NCI-H1105 treated with DMSO at 0.1 percent for 48 hours (cell line): ENCODE results near the gene C1orf174.
A peak's percentile ranks its signal among the peaks of the same experiment; 100 is the strongest.

ENCODE experiments used
- DNase-seq: peaks from one replicate; lab custom pipeline; 2025; lab: John Stamatoyannopoulos, UW

The C1orf174 gene

GRCh38 chr1:3900150-3900968, at the start of gene C1orf174:
Gene C1orf174 (minus strand): TSS chr1:3900272. CDS start chr1:3900186, 86 bp downstream.
- DNase-seq = peak; percentile 100

DNA sequence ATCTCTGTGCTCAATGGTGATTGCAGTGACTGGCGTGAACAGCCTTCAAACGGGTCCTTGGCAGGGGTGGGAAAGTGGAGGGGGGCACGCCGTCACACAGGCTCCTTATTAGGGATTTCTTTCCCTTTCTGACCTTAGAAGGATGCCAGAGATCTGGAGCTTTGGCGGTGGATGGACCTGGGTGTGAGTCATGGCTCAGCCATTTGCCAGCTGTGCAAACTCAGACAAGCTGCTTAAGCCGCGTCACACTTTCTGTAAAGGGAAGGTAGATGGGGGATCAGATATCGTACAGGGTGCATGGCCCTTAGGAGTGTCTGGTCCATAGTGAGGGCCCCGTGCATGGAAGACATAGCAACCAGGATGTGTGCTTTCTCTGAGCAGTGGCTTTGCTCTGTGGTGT, 48.3 kb upstream of the C1orf174 start:
- no peak for DNase-seq

DNA sequence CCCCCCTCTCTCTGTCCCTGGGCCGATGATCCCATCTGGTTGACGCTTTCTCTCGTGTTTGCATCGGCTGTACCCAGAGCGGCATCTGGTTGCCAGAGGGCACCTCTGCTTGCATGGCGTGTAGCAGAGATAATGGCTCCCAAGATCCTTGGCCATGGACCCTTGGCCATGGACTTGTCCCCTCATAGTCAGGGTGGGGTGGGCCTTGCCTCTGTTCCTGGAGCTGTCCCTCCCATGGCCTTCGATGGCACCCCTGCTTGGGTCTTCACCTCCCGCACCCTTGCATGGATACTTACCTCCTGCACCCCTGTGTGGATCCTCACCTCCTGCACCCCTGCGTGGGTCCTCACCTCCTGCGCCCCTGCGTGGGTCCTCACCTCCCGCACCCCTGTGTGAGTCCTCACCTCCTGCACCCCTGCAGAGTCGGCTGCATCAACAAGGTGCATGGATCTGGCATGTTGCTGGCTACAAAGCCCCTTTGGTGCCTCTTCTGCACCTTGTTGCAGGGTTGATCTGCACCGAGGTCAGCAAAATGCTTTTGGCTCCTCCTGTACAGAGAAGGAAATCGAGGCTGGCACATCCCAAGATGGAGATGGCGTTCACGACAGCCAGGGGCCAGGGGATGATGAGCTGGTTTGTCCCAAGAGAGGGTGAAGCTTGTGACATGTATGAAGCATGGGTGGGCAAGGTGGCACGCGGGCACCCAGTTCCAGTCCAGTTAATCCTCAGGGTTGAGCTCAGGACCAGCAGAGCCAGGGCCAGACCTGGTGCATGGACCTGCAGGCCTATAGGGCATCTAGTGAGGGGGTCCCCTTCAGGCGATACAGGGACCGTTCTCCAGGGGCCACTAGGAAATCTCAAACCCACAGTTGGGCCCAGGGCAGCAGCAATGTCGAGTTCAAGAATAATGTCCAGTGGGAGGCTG, 46.1 kb upstream of the C1orf174 start:
- no peak for DNase-seq

- no peak for DNase-seq
Observed at GRCh38 chr1:3945222-3945621, 45.1 kb upstream of the C1orf174 start.

DNA sequence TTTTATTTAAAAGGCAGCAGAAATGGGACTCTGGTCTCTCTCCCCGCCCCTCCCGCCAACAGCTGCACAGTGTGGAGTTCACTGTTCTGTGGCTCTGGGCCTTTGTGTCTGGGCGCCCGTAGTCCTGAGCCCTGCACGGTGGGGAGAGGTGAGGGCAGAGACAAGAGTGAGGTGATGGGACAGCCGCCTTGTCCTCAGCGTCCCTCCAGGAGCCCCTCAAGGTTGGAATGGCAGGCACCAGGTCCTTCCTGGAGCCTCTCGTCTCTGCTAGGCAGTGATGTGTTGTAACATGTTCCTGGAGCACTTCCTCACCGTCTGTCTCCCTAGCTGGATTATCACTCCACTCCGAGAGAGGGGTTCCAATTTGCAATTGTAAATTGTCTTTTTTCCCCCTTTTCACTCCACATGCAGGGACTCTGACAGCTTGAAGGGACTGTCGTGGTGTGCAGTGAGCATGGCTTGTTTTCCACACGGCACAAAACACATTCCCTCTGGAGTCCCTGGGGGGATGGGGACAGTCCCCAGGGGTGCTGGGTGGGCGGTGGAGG, 44.6 kb upstream of the C1orf174 start:
- no peak for DNase-seq

GRCh38 chr1:3943806-3944577, 43.9 kb upstream of the C1orf174 start:
- peak; percentile 14 for DNase-seq

DNA sequence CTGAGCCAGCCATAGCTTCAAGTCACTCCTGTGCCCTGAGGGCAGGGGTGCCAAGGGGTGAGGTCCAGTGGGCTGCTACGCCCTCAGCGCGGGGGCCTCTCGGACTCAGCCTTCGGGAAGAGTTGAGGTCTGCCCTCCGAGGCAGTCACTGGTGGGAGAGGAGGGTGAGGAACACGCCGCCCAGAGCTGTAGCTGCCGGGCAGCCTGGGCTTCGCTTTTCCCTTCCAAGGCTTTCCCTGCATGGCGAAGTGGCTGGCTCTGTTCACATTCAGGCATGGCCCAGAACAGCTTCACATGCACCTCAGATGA, 43.0 kb upstream of the C1orf174 start:
- DNase-seq = no peak

DNA sequence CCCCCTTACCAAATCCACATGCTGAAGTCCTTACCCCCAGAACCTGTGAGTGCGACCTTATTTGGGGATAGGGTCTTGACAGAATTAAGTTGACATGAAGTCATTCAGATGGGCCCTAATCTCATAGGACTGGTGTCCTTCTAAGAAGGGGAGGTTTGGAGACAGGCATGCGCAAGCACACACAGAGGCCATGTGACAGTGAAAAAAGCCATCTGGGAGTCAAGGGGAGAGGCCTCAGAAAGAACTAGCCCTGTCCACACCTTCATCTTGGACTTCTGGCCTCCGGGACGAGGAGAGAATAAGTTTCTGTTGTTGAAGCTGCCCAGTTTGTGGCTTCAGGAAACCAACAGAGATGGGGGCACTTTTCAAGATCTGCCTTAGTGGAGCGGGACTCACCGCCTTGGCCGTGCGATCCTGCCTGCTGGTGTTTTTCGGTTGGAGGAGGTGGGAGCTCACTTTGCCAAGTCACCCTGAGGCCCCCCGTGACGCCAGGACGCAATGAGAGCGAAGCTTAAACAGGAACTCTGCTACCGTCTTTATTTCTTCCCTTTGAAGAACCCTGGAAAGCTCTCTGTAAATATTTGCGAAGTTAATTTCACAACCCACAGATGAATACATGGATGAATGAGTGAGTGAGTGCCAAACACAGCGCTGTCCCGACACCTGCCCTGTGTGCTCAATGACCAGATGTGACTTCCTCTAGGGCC, 42.5 kb upstream of the C1orf174 start:
- DNase-seq = peak; percentile 86

DNA sequence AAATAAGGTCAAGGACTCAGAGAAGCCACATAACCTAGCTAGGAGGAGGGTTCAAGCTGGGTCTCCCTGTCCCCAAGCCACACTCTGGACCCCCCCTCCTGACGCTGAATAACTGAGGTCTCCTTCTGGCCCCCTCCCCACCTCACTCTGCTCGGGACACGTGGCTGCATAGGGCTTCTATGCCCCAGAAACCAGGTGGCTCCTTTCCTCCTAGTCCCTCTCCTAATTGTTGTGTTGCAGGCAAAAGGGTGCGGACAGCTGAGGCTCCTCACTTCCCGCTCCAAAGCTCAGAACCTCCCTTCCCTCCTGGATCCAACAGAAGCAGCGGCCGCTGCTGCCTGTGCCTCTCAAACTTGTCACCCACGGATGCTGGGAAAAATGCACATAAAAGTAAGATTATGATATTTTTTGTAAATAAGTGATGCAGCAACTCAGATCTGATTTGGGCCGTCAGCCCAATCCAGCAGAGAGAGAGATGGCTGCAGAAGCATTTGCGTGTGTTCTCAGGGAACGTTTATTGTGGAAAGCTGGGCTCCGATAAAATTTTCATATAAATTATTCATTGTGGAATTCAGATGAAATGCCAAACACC, 40.8 kb upstream of the C1orf174 start:
- DNase-seq = no peak

DNA sequence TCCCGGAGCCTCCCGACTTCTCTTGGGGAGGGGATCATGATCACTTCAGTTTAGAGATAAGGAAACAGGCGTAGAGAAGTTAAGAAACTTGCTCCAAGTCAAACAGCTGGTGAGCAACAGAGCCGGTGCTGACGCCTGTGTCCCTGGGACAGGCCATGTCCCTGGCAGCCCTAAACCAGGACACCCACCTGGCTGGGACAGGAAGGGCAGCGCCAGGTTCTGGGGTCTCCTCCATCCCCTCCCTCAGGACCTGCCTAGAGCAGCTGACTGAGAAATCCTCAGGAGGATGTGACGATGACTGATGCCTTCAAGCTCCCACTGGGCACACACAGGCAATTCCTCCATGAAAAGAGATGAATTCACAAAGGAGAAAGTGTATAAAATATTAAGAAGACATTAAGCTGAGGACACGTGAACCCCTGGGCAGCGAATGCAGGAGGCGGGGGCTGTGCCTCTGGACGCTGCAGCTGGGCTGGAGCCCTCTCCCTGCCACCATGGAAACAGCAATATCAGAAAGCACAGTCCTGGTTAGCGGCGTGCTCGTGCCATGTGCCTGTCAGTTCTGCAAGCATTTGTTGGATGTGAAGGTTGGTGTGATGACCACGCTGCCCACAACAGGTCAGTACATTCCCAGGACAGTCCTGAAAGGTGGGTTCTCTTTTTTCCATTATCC, 40.1 kb upstream of the C1orf174 start:
- no peak for DNase-seq

DNA sequence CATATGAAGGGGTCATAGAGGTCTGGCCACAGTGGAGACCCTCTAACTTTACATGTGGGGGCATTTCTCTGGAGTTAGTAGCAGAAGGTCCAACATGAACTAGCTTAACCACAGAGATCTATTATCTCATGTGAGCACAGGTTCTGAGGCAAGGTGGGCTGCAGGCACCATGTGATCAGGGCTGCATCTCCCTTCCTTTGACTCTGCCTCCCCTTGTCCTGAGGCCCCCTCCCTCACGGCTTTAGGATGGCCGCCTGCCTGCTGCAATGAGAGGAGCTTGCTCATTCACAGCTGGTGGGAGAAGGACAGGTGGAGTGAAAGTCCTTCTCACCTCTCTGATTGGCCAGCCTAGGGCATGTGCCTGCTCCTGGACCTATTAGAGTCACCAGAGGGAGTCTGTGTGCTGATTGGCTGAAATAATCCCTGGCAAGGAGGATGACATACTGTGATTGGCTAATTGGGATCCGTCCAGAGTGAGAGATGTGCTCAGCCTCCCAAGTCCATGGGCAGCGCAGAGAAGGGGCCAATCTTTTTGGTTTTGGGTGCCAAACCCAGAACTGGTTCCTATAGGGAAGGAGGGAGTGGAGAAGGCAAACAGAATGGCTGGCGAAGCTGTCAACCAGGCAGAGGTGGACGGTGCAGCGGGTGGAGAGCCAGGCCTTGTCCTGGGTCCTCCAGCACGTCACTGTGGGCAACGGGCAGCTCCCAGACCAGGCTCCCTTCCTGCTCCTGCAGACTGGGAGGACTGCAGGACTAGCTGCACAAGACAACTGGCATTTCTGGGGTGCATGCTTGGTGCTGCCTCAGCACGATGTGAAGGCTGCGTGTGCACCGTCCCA, 39.4 kb upstream of the C1orf174 start:
- no peak for DNase-seq

- no peak for DNase-seq
Observed at GRCh38 chr1:3932156-3932919, 32.3 kb upstream of the C1orf174 start.

DNA sequence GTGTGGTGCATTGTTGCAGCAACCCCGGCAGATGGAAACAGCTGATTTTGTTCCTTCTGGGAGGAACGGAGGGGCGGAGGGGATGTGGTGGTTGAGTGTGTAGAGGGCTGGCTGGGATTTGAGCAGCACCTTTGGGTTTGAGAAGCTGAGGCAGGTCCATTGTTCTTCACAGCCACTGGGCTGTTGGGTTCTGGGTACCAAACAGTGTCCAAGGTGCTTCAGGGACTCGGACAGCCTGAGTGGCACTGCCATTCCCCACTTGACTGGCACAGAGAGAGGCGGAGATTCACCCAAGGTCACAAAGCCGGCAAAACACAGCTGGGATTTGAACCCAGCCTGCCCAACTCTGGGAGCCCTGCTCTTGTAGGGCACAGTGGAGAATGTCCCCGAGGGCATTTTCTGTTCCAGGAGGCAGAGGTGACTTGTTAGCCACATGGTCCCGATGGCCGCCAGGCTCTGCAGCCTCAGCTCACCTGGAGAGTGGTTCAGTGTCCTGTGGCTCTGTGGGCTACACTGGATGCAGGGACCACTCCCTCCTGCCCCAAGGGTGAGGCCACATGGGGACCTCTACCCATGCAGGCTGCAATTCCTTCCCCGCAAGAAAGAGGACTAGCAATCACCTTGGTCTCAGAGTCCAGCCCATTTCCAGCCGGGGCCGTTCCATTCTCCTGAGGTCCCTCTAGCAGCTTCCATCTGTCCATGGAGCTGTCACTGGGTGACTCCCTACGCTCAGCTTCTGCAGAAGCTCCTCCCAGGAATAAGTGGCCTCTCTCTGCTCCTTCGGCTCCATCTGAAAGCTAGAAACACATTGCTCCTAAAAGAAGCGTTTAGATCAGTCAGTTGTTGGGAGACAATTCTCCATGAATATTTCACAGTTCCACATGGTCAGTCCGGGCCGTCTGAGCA, 31.2 kb upstream of the C1orf174 start:
- no peak for DNase-seq

- no peak for DNase-seq
Observed at GRCh38 chr1:3930301-3931006, 30.4 kb upstream of the C1orf174 start.

DNA sequence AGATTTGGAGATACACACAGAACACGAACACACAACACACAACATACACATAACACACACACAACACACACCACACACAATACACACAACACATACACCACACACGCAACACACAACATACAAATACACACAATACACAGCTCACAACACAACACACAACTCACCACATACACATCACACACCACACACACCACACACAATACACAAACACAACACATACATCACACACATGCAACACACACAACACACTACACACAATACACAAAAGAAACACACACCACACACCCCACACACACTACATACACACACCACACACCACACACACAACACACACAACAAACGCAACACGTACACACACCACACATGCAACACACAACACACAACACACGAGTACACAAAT, 29.1 kb upstream of the C1orf174 start:
- no peak for DNase-seq

GRCh38 chr1:3928586-3928985, 28.5 kb upstream of the C1orf174 start:
- no peak for DNase-seq

GRCh38 chr1:3926956-3927355, 26.9 kb upstream of the C1orf174 start:
- DNase-seq = no peak
